Measurements from ENCODE around the gene KCNN3. TPM values are rescaled to one million over a fixed set of nuclear protein-coding genes. Genes with fewer than 3 reads are reported as not detected.

The KCNN3 gene
- total RNA-seq, 1 donor from 2014 or later, result 4.3 TPM

DNA sequence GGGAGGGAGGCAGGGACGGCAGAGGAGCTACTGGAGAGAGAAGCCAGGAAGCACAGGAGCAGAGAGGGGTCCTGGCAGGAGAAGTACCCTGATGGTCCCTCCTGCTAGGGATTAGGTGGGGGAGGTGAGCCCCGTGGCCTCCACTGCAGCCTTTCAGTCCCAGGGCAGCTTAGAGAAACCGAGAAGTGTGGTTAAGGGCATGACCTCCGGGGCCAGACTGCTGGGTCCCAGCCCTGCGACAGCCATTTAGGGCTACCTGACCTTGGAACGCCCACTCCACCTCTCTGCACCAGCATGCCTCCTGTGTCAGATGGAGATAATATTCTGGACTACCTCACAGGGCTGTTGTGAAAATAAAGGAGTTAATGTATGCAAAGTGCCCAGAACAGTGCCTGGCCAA is 47.4 kb downstream of the KCNN3 start:
- H3K4me2 ChIP-seq, result no peak overlapping the region
- no peak overlapping the region for H2AFZ ChIP-seq (replicated peaks)
- peaks cover 20% of the 10 kb centered on the region for H3K4me1 ChIP-seq
- H3K4me3 ChIP-seq, result no peak overlapping the region
- no peak overlapping the region for H3K27ac Mint-ChIP-seq
- no peaks in the 10 kb centered on the region for H3K36me3 ChIP-seq
- no peaks in the 10 kb centered on the region for H3K9me3 ChIP-seq (ENCODE audit: low read depth)
- no peak overlapping the region for H3K27ac ChIP-seq
- no peak for DNase-seq (ENCODE audit: low spot score)
- H3K27me3 ChIP-seq, result no peaks in the 10 kb centered on the region
- peaks cover 28% of the 10 kb centered on the region for H3K4me1 Mint-ChIP-seq
- no peaks in the 10 kb centered on the region for H3K9me3 Mint-ChIP-seq
- TF ChIP-seq EZH2phosphoT487 (IDR thresholded peaks at IDR 0.05) (no peak), EZH2 (IDR thresholded peaks at IDR 0.05) (no peak)
- TF ChIP-seq, protein P1, sequence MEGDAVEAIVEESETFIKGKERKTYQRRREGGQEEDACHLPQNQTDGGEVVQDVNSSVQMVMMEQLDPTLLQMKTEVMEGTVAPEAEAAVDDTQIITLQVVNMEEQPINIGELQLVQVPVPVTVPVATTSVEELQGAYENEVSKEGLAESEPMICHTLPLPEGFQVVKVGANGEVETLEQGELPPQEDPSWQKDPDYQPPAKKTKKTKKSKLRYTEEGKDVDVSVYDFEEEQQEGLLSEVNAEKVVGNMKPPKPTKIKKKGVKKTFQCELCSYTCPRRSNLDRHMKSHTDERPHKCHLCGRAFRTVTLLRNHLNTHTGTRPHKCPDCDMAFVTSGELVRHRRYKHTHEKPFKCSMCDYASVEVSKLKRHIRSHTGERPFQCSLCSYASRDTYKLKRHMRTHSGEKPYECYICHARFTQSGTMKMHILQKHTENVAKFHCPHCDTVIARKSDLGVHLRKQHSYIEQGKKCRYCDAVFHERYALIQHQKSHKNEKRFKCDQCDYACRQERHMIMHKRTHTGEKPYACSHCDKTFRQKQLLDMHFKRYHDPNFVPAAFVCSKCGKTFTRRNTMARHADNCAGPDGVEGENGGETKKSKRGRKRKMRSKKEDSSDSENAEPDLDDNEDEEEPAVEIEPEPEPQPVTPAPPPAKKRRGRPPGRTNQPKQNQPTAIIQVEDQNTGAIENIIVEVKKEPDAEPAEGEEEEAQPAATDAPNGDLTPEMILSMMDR (IDR thresholded peaks at IDR 0.05), result no peak
- H3K27me3 Mint-ChIP-seq (ENCODE audit: insufficient read depth, low read depth), result peaks cover 7% of the 10 kb centered on the region
- H3K79me2 ChIP-seq (ENCODE audit: low read depth), result no peaks in the 10 kb centered on the region
- no peak overlapping the region for H3K9ac ChIP-seq
- H3K4me3 Mint-ChIP-seq, result no peak overlapping the region
- peaks cover 7% of the 10 kb centered on the region for H4K20me1 ChIP-seq (ENCODE audit: low read depth)
- H3K36me3 Mint-ChIP-seq, result no peaks in the 10 kb centered on the region
- H3F3A ChIP-seq (ENCODE audit: low read depth), result no peaks in the 10 kb centered on the region

DNA sequence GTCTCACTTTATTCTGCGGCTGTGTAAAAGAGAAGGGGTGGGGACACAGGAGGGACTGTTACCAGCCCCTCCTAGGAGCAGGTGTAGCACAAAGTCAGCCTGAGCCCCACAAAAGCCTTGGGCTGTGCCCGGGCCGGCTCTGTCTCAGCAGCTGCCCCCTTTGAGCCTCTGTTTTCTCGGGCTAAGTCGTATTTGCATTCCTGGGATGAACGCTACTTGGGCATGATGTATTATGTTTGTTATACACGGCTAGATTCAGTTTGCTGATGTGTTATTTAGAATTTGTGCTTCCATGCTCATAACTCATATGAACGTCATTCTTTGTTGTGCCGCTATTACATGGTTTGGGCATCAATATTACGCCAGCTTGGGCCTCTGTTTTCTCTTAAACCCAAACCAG is 47.8 kb downstream of the KCNN3 start:
- no peaks in the 10 kb centered on the region for H3K79me2 ChIP-seq (ENCODE audit: low read depth)
- no peaks in the 10 kb centered on the region for H3K9me3 Mint-ChIP-seq
- H3K4me3 Mint-ChIP-seq, result no peak overlapping the region
- H3K27me3 Mint-ChIP-seq (ENCODE audit: insufficient read depth, low read depth), result peaks cover 9% of the 10 kb centered on the region
- H2AFZ ChIP-seq (replicated peaks), result no peak overlapping the region
- H3K4me3 ChIP-seq, result no peak overlapping the region
- no peak overlapping the region for H3K9ac ChIP-seq
- H3K36me3 Mint-ChIP-seq, result no peaks in the 10 kb centered on the region
- DNase-seq (ENCODE audit: low spot score), result no peak
- H3K4me1 Mint-ChIP-seq, result peaks cover 31% of the 10 kb centered on the region
- no peak overlapping the region for H3K27ac Mint-ChIP-seq
- peaks cover 22% of the 10 kb centered on the region for H3K4me1 ChIP-seq
- no peaks in the 10 kb centered on the region for H3K27me3 ChIP-seq
- H3K27ac ChIP-seq, result no peak overlapping the region
- TF ChIP-seq, protein P1 (IDR thresholded peaks at IDR 0.05), result no peak
- no peak for TF ChIP-seq EZH2phosphoT487 (IDR thresholded peaks at IDR 0.05)
- TF ChIP-seq EZH2 (IDR thresholded peaks at IDR 0.05), result no peak
- H3F3A ChIP-seq (ENCODE audit: low read depth), result no peaks in the 10 kb centered on the region
- no peaks in the 10 kb centered on the region for H3K36me3 ChIP-seq
- H3K4me2 ChIP-seq, result no peak overlapping the region
- H4K20me1 ChIP-seq (ENCODE audit: low read depth), result peaks cover 7% of the 10 kb centered on the region
- no peaks in the 10 kb centered on the region for H3K9me3 ChIP-seq (ENCODE audit: low read depth)

DNA sequence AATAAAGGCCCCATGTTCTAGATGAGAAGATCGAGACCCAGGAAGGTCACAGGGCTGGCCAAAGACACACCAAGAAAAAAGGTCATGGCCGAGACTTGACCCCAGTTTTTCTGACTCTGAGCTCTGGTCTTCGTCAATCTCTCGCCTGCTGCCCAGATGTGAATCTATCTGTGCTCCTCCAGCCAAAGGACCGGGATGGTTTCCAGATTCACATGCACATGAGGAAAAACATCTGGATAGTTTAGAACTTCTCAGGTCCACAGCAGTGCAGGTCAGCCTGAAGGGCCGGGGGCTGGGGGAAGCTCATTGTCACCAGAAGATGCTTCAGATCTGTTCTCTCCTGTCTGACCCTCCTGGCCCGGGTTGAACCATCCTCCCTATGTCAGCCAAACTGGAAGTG is 49.0 kb downstream of the KCNN3 start:
- Histone ChIP-seq H3K4me2 (no peak overlapping the region), H3K36me3 (no peaks in the 10 kb centered on the region), H3K9ac (no peak overlapping the region), H3K27ac (no peak overlapping the region), H4K20me1 (ENCODE audit: low read depth) (peaks cover 7% of the 10 kb centered on the region), H3K79me2 (ENCODE audit: low read depth) (no peaks in the 10 kb centered on the region), H3K9me3 (ENCODE audit: low read depth) (no peaks in the 10 kb centered on the region), H3K4me3 (no peak overlapping the region), H3K4me1 (peaks cover 22% of the 10 kb centered on the region), H2AFZ (replicated peaks) (no peak overlapping the region), H3F3A (ENCODE audit: low read depth) (no peaks in the 10 kb centered on the region), H3K27me3 (no peaks in the 10 kb centered on the region)
- Mint-ChIP-seq H3K4me1 (peaks cover 33% of the 10 kb centered on the region), H3K9me3 (no peaks in the 10 kb centered on the region), H3K27me3 (ENCODE audit: insufficient read depth, low read depth) (peaks cover 9% of the 10 kb centered on the region), H3K4me3 (no peak overlapping the region), H3K36me3 (no peaks in the 10 kb centered on the region), H3K27ac (no peak overlapping the region)
- no peak for DNase-seq (ENCODE audit: low spot score)
- no peak for TF ChIP-seq EZH2 (IDR thresholded peaks at IDR 0.05)
- TF ChIP-seq, protein P1 (IDR thresholded peaks at IDR 0.05), result no peak
- no peak for TF ChIP-seq EZH2phosphoT487 (IDR thresholded peaks at IDR 0.05)
